Measurements from ENCODE around the gene MIGA2. TPM values are rescaled to one million over a fixed set of nuclear protein-coding genes. Genes with fewer than 3 reads are reported as not detected.

Gene MIGA2
- total RNA-seq, 1 donor from 2014 or later, result 19.7 TPM

- no peaks in the 10 kb centered on the region for H3K4me1 Mint-ChIP-seq (ENCODE audit: low read depth)
- no peaks in the 10 kb centered on the region for H3K9me3 Mint-ChIP-seq (ENCODE audit: low read depth)
- H3K36me3 Mint-ChIP-seq (ENCODE audit: low read depth), result peaks cover 8% of the 10 kb centered on the region
- H3K4me3 Mint-ChIP-seq (ENCODE audit: unreplicated experiment), result no peak overlapping the region
- DNase-seq (ENCODE audit: low spot score), result no peak
- TF ChIP-seq CTCF (IDR thresholded peaks at IDR 0.05), result no peak
- H3K27ac Mint-ChIP-seq (ENCODE audit: unreplicated experiment), result no peak overlapping the region
- no peaks in the 10 kb centered on the region for H3K27me3 Mint-ChIP-seq (ENCODE audit: low read depth)
These were observed 21.8 kb upstream of the MIGA2 start for GRCh38 chr9:129014608-129015007.

- Mint-ChIP-seq H3K4me1 (ENCODE audit: low read depth) (peaks cover 24% of the 10 kb centered on the region), H3K9me3 (ENCODE audit: low read depth) (no peaks in the 10 kb centered on the region), H3K27ac (ENCODE audit: unreplicated experiment) (no peak overlapping the region)
These were observed 15.3 kb upstream of the MIGA2 start for GRCh38 chr9:129021091-129021490.

GRCh38 chr9:129022037-129022436 lies 14.4 kb upstream of the MIGA2 start:
- no peak for DNase-seq (ENCODE audit: low spot score)
- Mint-ChIP-seq H3K4me3 (ENCODE audit: unreplicated experiment) (no peak overlapping the region), H3K27ac (ENCODE audit: unreplicated experiment) (no peak overlapping the region), H3K36me3 (ENCODE audit: low read depth) (peaks cover 4% of the 10 kb centered on the region), H3K4me1 (ENCODE audit: low read depth) (peaks cover 33% of the 10 kb centered on the region), H3K27me3 (ENCODE audit: low read depth) (no peaks in the 10 kb centered on the region), H3K9me3 (ENCODE audit: low read depth) (no peaks in the 10 kb centered on the region)
- TF ChIP-seq CTCF (IDR thresholded peaks at IDR 0.05), result no peak

More at GRCh38 chr9:129021091-129021490, 15.3 kb upstream of the MIGA2 start:
- Mint-ChIP-seq H3K36me3 (ENCODE audit: low read depth) (peaks cover 4% of the 10 kb centered on the region), H3K4me3 (ENCODE audit: unreplicated experiment) (no peak overlapping the region), H3K27me3 (ENCODE audit: low read depth) (no peaks in the 10 kb centered on the region)
- no peak for DNase-seq (ENCODE audit: low spot score)
- no peak for TF ChIP-seq CTCF (IDR thresholded peaks at IDR 0.05)

- H3K27me3 Mint-ChIP-seq (ENCODE audit: low read depth), result no peaks in the 10 kb centered on the region
- TF ChIP-seq CTCF (IDR thresholded peaks at IDR 0.05), result no peak
- peak overlapping the region; percentile 65 for H3K27ac Mint-ChIP-seq (ENCODE audit: unreplicated experiment)
- H3K4me3 Mint-ChIP-seq (ENCODE audit: unreplicated experiment), result no peak overlapping the region
- H3K4me1 Mint-ChIP-seq (ENCODE audit: low read depth), result peaks cover 38% of the 10 kb centered on the region
- no peak for DNase-seq (ENCODE audit: low spot score)
- H3K36me3 Mint-ChIP-seq (ENCODE audit: low read depth), result peaks cover 1% of the 10 kb centered on the region
- H3K9me3 Mint-ChIP-seq (ENCODE audit: low read depth), result no peaks in the 10 kb centered on the region
These were observed 13.2 kb upstream of the MIGA2 start for GRCh38 chr9:129023036-129023907.

GRCh38 chr9:129023908-129024233 lies 12.6 kb upstream of the MIGA2 start:
- no peaks in the 10 kb centered on the region for H3K27me3 Mint-ChIP-seq (ENCODE audit: low read depth)
- peaks cover 38% of the 10 kb centered on the region for H3K4me1 Mint-ChIP-seq (ENCODE audit: low read depth)
- H3K9me3 Mint-ChIP-seq (ENCODE audit: low read depth), result no peaks in the 10 kb centered on the region
- peak overlapping the region; percentile 65 for H3K27ac Mint-ChIP-seq (ENCODE audit: unreplicated experiment)
- no peak overlapping the region for H3K4me3 Mint-ChIP-seq (ENCODE audit: unreplicated experiment)
- peaks cover 1% of the 10 kb centered on the region for H3K36me3 Mint-ChIP-seq (ENCODE audit: low read depth)
- TF ChIP-seq CTCF (IDR thresholded peaks at IDR 0.05), result no peak
- no peak for DNase-seq (ENCODE audit: low spot score)
